ENCODE data around the gene ADAMTS10. TPM values are rescaled to one million over a fixed set of nuclear protein-coding genes. Genes with fewer than 3 reads are reported as not detected.
"Not testable (repeated sequence)": the region's sequence is repeated elsewhere in the genome, so short reads cannot be mapped to it uniquely, and the experiment has no call there.

ADAMTS10 gene
- total RNA-seq, 1 experiment from 2014 or later = not detected

- no peak overlapping the region for H3K27ac ChIP-seq
- no peaks in the 10 kb centered on the region for H3K27me3 ChIP-seq
- peaks cover 3% of the 10 kb centered on the region; the same call in 1 of the 2 replicates for H3K4me1 ChIP-seq
- H3K4me3 ChIP-seq = no peak overlapping the region
- no peaks in the 10 kb centered on the region for H3K9me3 ChIP-seq (replicated peaks)
- H3K36me3 ChIP-seq = no peaks in the 10 kb centered on the region
- DNase-seq = no peak
Observed at GRCh38 chr19:8567522-8568172, 42.9 kb downstream of the ADAMTS10 start.

- H3K4me3 ChIP-seq = no peak overlapping the region
- no peaks in the 10 kb centered on the region for H3K9me3 ChIP-seq (replicated peaks)
- H3K36me3 ChIP-seq = no peaks in the 10 kb centered on the region
- no peak for DNase-seq
- no peaks in the 10 kb centered on the region for H3K27me3 ChIP-seq
- H3K27ac ChIP-seq = no peak overlapping the region
- H3K4me1 ChIP-seq = peaks cover 3% of the 10 kb centered on the region; the same call in 1 of the 2 replicates
Observed at GRCh38 chr19:8566855-8567254, 43.7 kb downstream of the ADAMTS10 start.

GRCh38 chr19:8564866-8565265 lies 45.6 kb downstream of the ADAMTS10 start:
- H3K36me3 ChIP-seq; H3K9me3 ChIP-seq (replicated peaks); DNase-seq; H3K27ac ChIP-seq; H3K4me3 ChIP-seq; H3K27me3 ChIP-seq; H3K4me1 ChIP-seq: not testable (repeated sequence)

GRCh38 chr19:8561075-8561764 lies 49.3 kb downstream of the ADAMTS10 start:
- Histone ChIP-seq H3K27me3 (no peaks in the 10 kb centered on the region), H3K4me1 (no peaks in the 10 kb centered on the region), H3K36me3 (no peaks in the 10 kb centered on the region), H3K4me3 (no peak overlapping the region), H3K9me3 (replicated peaks) (no peaks in the 10 kb centered on the region), H3K27ac (no peak overlapping the region)
- DNase-seq = no peak

- DNase-seq = no peak
- Histone ChIP-seq H3K4me3 (no peak overlapping the region), H3K9me3 (replicated peaks) (no peaks in the 10 kb centered on the region), H3K36me3 (no peaks in the 10 kb centered on the region), H3K27ac (no peak overlapping the region), H3K27me3 (no peaks in the 10 kb centered on the region), H3K4me1 (no peaks in the 10 kb centered on the region)
Observed at GRCh38 chr19:8558325-8558724, 52.2 kb downstream of the ADAMTS10 start.

GRCh38 chr19:8557642-8558238 lies 52.8 kb downstream of the ADAMTS10 start:
- Histone ChIP-seq H3K4me3 (no peak overlapping the region), H3K4me1 (no peaks in the 10 kb centered on the region), H3K9me3 (replicated peaks) (no peaks in the 10 kb centered on the region), H3K27ac (no peak overlapping the region), H3K36me3 (no peaks in the 10 kb centered on the region), H3K27me3 (no peaks in the 10 kb centered on the region)
- no peak for DNase-seq

GRCh38 chr19:8553729-8554128 lies 56.8 kb downstream of the ADAMTS10 start:
- H3K27me3 ChIP-seq; DNase-seq; H3K9me3 ChIP-seq (replicated peaks); H3K36me3 ChIP-seq; H3K4me3 ChIP-seq; H3K4me1 ChIP-seq; H3K27ac ChIP-seq: not testable (repeated sequence)

- Histone ChIP-seq H3K27ac (no peak overlapping the region), H3K27me3 (no peaks in the 10 kb centered on the region), H3K4me3 (no peak overlapping the region), H3K36me3 (no peaks in the 10 kb centered on the region), H3K9me3 (replicated peaks) (no peaks in the 10 kb centered on the region), H3K4me1 (no peaks in the 10 kb centered on the region)
- peak; percentile 42 to 57 for DNase-seq
Observed at GRCh38 chr19:8552810-8553209, 57.7 kb downstream of the ADAMTS10 start.

GRCh38 chr19:8550070-8550469 lies 60.4 kb downstream of the ADAMTS10 start:
- H3K4me3 ChIP-seq = no peak overlapping the region
- H3K36me3 ChIP-seq = no peaks in the 10 kb centered on the region
- no peaks in the 10 kb centered on the region for H3K4me1 ChIP-seq
- no peak for DNase-seq
- H3K27ac ChIP-seq = no peak overlapping the region
- H3K9me3 ChIP-seq (replicated peaks) = no peaks in the 10 kb centered on the region
- H3K27me3 ChIP-seq = no peaks in the 10 kb centered on the region

GRCh38 chr19:8545743-8546142 lies 64.8 kb downstream of the ADAMTS10 start:
- no peak for DNase-seq
- Histone ChIP-seq H3K4me3 (no peak overlapping the region), H3K27ac (no peak overlapping the region), H3K9me3 (replicated peaks) (no peaks in the 10 kb centered on the region), H3K36me3 (no peaks in the 10 kb centered on the region), H3K4me1 (no peaks in the 10 kb centered on the region), H3K27me3 (no peaks in the 10 kb centered on the region)

- H3K27ac ChIP-seq = no peak overlapping the region
- no peak overlapping the region for H3K4me3 ChIP-seq
- no peaks in the 10 kb centered on the region for H3K27me3 ChIP-seq
- H3K4me1 ChIP-seq = no peaks in the 10 kb centered on the region
- H3K9me3 ChIP-seq (replicated peaks) = no peaks in the 10 kb centered on the region
- H3K36me3 ChIP-seq = no peaks in the 10 kb centered on the region
- DNase-seq = no peak
Observed at GRCh38 chr19:8544168-8544567, 66.3 kb downstream of the ADAMTS10 start.

- DNase-seq = no peak
- H3K27ac ChIP-seq = no peak overlapping the region
- no peaks in the 10 kb centered on the region for H3K27me3 ChIP-seq
- H3K4me3 ChIP-seq = no peak overlapping the region
- no peaks in the 10 kb centered on the region for H3K9me3 ChIP-seq (replicated peaks)
- H3K36me3 ChIP-seq = no peaks in the 10 kb centered on the region
- no peaks in the 10 kb centered on the region for H3K4me1 ChIP-seq
Observed at GRCh38 chr19:8539621-8540149, 70.8 kb downstream of the ADAMTS10 start.

- H3K4me3 ChIP-seq = no peak overlapping the region
- no peak for DNase-seq
- no peaks in the 10 kb centered on the region for H3K9me3 ChIP-seq (replicated peaks)
- no peaks in the 10 kb centered on the region for H3K27me3 ChIP-seq
- no peaks in the 10 kb centered on the region for H3K4me1 ChIP-seq
- no peaks in the 10 kb centered on the region for H3K36me3 ChIP-seq
- H3K27ac ChIP-seq = no peak overlapping the region
Observed at GRCh38 chr19:8537099-8537498, 73.4 kb downstream of the ADAMTS10 start.

- no peaks in the 10 kb centered on the region for H3K36me3 ChIP-seq
- no peaks in the 10 kb centered on the region for H3K27me3 ChIP-seq
- H3K4me1 ChIP-seq = no peaks in the 10 kb centered on the region
- no peak for DNase-seq
- no peak overlapping the region for H3K27ac ChIP-seq
- H3K4me3 ChIP-seq = no peak overlapping the region
- H3K9me3 ChIP-seq (replicated peaks) = no peaks in the 10 kb centered on the region
Observed at GRCh38 chr19:8536282-8536681, 74.2 kb downstream of the ADAMTS10 start.

- H3K27me3 ChIP-seq = no peaks in the 10 kb centered on the region
- H3K4me3 ChIP-seq = no peak overlapping the region
- no peak for DNase-seq
- H3K4me1 ChIP-seq = no peaks in the 10 kb centered on the region
- H3K36me3 ChIP-seq = no peaks in the 10 kb centered on the region
- H3K9me3 ChIP-seq (replicated peaks) = no peaks in the 10 kb centered on the region
- no peak overlapping the region for H3K27ac ChIP-seq
Observed at GRCh38 chr19:8532225-8532624, 78.3 kb downstream of the ADAMTS10 start.

Data from SJCRH30 (cell line).